Measurements from ENCODE around the gene WDR33. TPM values are rescaled to one million over a fixed set of nuclear protein-coding genes. Genes with fewer than 3 reads are reported as not detected.
A peak's percentile ranks its signal among the peaks of the same experiment; 100 is the strongest.

Gene WDR33
- total RNA-seq, 3 donors from 2014 or later = 43.3 to 57.1 (median 43.4) TPM

DNA sequence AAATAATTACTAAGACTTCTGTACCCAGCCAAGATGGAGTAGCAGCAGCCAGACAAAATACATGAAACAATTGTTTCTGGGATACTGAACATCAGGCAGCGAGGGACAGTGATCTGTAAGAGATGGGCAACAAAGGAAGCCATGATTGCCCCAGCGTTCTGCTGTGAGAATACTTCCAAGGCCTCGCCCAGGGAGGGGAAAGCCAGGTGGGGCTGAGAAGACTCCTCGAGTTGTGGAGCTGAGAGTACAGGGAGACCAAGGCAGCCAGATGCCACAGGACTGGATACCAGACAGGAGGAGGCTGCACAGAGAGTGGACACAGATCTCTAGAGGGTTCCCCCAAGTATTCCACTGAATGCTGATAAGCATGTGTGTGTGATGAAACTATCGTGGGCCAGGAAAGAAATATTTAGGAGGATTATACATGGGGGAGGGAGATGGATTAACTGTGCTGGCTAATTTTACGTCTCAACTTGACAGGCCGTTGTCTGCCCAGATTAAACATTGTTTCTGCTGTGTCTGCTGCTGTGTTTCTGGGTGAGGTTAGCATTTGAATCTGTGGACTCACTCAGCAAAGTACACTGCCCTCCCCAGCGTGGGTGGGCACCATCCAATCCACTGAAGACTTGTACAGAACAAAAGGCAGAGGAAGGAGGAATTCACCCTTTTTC, 125.4 kb downstream of the WDR33 start:
- no peak for DNase-seq
- no peaks in the 10 kb centered on the region for H3K4me1 ChIP-seq (ENCODE audit: low read depth)
- H3K4me3 ChIP-seq = no peak overlapping the region
- H3K9me3 ChIP-seq = peaks cover 5% of the 10 kb centered on the region
- no peaks in the 10 kb centered on the region for H3K36me3 ChIP-seq (ENCODE audit: low read depth)
- intact Hi-C loops (cut with DNase I, micrococcal nuclease) = no loop called here
- ATAC-seq = peak; percentile 9
- TF ChIP-seq, protein P1, sequence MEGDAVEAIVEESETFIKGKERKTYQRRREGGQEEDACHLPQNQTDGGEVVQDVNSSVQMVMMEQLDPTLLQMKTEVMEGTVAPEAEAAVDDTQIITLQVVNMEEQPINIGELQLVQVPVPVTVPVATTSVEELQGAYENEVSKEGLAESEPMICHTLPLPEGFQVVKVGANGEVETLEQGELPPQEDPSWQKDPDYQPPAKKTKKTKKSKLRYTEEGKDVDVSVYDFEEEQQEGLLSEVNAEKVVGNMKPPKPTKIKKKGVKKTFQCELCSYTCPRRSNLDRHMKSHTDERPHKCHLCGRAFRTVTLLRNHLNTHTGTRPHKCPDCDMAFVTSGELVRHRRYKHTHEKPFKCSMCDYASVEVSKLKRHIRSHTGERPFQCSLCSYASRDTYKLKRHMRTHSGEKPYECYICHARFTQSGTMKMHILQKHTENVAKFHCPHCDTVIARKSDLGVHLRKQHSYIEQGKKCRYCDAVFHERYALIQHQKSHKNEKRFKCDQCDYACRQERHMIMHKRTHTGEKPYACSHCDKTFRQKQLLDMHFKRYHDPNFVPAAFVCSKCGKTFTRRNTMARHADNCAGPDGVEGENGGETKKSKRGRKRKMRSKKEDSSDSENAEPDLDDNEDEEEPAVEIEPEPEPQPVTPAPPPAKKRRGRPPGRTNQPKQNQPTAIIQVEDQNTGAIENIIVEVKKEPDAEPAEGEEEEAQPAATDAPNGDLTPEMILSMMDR (IDR thresholded peaks at IDR 0.05) = no peak

DNA sequence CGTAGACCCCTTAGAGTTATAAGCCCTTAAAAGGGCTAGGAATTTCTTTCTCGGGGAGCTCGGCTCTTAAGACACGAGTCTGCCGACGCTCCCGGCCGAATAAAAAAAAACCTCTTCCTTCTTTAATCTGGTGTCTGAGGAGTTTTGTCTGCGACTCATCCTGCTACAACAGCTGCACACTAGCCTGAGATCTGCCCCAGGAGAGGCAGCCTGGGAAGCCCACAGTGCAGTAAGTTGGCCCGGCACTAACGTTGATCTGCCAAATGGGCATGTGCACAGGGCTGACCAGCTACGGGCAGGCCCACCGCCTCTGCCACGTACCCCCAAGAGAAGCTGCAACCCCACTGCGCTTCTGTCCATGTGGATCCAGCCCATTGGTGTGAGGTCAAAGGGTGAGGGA, 127.2 kb downstream of the WDR33 start:
- no peak overlapping the region for H3K4me3 ChIP-seq
- ATAC-seq (peak; percentile 18), DNase-seq (no peak)
- no peaks in the 10 kb centered on the region for H3K36me3 ChIP-seq (ENCODE audit: low read depth)
- H3K9me3 ChIP-seq = no peaks in the 10 kb centered on the region
- intact Hi-C loops (cut with DNase I, micrococcal nuclease) = no loop called here
- no peaks in the 10 kb centered on the region for H3K4me1 ChIP-seq (ENCODE audit: low read depth)
- TF ChIP-seq, protein P1 (IDR thresholded peaks at IDR 0.05) = no peak

GRCh38 chr2:127683056-127683455, 127.9 kb downstream of the WDR33 start:
- H3K36me3 ChIP-seq (ENCODE audit: low read depth) = no peaks in the 10 kb centered on the region
- TF ChIP-seq, protein P1 (IDR thresholded peaks at IDR 0.05) = no peak
- no peaks in the 10 kb centered on the region for H3K4me1 ChIP-seq (ENCODE audit: low read depth)
- no peak for DNase-seq
- no peak for ATAC-seq
- intact Hi-C loops (cut with DNase I, micrococcal nuclease) = no loop called here
- no peak overlapping the region for H3K4me3 ChIP-seq
- no peaks in the 10 kb centered on the region for H3K9me3 ChIP-seq

GRCh38 chr2:127681976-127682857, 128.8 kb downstream of the WDR33 start:
- H3K4me3 ChIP-seq = no peak overlapping the region
- intact Hi-C loops (cut with DNase I, micrococcal nuclease) = no loop called here
- TF ChIP-seq, protein P1 (IDR thresholded peaks at IDR 0.05) = no peak
- H3K9me3 ChIP-seq = no peaks in the 10 kb centered on the region
- no peaks in the 10 kb centered on the region for H3K4me1 ChIP-seq (ENCODE audit: low read depth)
- no peak for DNase-seq
- ATAC-seq = no peak
- no peaks in the 10 kb centered on the region for H3K36me3 ChIP-seq (ENCODE audit: low read depth)

- ATAC-seq (peak; percentile 14), DNase-seq (no peak)
- H3K4me3 ChIP-seq = no peak overlapping the region
- TF ChIP-seq, protein P1 (IDR thresholded peaks at IDR 0.05) = no peak
- intact Hi-C loops (cut with DNase I, micrococcal nuclease) = no loop called here
- no peaks in the 10 kb centered on the region for H3K36me3 ChIP-seq (ENCODE audit: low read depth)
- H3K4me1 ChIP-seq (ENCODE audit: low read depth) = no peaks in the 10 kb centered on the region
- H3K9me3 ChIP-seq = no peaks in the 10 kb centered on the region
These were observed 129.6 kb downstream of the WDR33 start for GRCh38 chr2:127681288-127681804.
